NCI-H446 treated with DMSO at 0.1 percent for 48 hours (cell line): ENCODE data around the gene LGALS12.
"Not testable (repeated sequence)": the region's sequence is repeated elsewhere in the genome, so short reads cannot be mapped to it uniquely, and the experiment has no call there.

ENCODE experiments used
- DNase-seq: peaks from one replicate; lab custom pipeline; 2025; lab: John Stamatoyannopoulos, UW

LGALS12 gene

DNA sequence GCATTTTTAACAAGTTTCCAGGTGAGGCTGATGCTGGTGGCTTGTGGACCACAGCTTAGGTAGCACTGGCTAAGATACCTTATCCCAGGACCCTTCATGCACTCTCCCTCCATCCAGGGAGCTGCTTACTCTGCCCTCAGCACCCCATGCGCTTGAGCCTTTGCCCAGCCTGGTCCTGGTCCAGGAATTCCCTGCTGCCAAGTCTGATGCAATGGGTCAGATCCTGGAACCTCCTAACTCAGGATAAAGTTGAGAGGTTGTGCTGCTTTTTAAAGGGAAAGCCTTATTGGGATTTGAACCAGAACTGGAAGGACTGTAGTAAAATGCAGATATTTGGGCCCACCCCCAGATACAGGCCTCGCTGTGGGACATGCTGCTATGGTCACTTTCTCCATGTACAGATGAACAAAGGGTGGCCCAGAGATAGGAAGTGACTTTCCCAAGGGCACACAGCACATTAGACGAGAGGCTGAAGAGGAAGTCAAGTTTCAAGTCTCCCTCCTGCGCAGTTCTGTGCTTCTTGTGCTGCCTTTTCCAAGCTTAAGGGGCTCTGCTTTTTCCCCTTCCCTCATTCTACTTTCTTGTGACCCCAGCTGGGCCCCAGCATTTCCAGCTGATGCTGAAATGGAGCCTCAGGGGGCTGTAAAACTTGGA is 824 bp upstream of the LGALS12 start:
- DNase-seq: no peak

DNA sequence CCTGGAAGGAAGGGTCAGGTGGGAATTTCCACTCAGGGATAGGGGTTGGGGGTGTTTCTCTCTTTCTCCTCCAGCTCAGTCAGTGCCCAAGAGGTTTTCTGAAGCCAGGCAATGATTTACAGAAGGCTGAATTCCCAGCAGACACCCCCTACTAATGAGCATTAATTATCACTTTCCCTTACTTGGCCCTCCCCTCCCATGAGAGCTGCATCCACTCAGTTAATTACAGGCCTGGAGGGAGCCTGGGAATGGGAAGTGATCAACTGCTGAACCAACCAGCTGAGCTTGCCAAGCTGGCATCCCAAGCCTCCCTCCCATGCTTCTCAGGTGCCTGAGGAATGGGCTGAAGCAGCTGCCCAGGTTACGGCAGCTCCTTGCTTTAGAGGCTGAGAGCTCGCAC is 992 bp downstream of the LGALS12 start:
- no peak for DNase-seq

DNA sequence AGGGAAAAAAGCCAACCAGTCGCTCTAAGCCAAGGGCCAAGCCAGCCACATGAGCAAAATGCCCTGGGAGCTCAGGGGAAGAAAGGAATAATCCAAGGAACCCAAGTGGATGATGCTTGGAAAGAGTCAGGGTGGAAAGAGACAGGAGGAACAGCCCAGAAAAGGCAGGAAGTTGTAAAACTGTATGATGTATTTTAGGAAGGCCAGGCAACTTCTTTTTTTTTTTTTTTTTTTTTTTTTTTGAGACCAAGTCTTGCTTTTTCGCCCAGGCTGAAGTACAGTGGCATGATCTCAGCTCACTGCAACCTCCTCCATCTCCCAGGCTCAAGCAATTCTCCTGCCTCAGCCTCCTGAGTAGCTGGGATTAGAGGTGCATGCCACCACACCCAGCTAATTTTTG is 1.6 kb downstream of the LGALS12 start:
- DNase-seq: no peak

DNA sequence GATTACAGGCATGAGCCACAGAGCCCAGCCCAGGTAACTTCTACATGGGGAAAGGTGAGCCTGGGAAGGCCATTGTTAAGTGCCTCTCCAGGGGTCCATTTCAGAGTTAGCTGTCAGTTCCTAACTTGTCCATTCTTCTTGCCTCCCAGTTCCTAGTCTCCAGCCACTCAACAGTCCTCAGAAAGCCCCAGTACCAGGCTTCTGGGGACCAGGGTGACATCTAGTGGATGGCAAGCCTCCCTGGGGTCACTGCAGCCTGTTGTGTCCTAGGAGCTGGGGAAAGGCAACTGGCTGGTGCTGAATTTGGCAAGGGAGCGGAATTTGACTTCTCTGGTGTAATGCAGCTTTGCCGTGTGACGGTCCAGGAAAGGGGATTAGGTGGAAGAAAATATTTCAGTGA is 2.1 kb downstream of the LGALS12 start:
- no peak for DNase-seq

DNA sequence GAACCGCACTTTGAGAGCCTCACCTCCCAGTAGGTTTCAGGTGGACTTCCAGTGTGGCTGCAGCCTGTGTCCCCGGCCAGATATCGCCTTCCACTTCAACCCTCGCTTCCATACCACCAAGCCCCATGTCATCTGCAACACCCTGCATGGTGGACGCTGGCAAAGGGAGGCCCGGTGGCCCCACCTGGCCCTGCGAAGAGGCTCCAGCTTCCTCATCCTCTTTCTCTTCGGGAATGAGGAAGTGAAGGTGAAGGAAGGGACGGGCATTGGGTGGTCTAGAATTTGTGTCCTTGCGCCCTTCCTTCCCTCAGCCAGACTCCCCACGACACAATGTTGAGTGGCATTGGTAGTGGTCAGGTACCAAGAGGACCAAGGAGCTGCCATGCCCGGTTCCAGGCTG is 2.9 kb downstream of the LGALS12 start:
- no peak for DNase-seq

DNA sequence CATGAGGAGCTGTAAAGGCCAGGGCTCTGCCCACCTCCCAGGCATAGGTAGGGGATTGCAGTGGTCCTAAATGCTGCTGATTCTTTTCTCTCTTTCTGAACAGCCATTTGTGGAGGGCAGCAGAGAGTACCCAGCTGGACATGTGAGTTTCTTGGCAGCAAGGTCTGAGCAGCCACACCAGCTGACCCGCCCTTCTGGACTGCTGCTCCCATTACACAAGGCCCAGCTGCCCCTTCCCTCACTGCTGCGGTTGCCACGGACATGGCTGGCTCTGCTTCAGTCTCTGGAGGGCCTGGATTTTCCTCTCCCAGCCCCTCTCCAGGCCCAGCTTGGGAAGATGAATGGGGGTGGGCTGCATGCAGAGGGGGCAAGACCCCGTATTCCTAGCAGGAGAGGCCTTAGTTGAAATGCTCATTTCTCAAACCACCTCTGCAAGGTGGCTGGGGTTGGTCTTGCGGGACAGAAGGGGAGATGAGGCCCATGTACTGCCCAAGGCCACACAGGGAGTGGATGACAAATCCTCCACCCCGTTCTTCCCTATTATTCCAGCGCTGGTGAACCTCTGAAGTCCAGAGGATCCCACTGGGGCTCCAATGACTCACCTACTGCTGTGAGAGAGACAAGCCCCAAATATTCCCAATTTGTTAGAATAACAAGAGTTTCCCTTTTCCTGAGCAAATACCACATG is 4.6 kb downstream of the LGALS12 start:
- DNase-seq: no peak

DNA sequence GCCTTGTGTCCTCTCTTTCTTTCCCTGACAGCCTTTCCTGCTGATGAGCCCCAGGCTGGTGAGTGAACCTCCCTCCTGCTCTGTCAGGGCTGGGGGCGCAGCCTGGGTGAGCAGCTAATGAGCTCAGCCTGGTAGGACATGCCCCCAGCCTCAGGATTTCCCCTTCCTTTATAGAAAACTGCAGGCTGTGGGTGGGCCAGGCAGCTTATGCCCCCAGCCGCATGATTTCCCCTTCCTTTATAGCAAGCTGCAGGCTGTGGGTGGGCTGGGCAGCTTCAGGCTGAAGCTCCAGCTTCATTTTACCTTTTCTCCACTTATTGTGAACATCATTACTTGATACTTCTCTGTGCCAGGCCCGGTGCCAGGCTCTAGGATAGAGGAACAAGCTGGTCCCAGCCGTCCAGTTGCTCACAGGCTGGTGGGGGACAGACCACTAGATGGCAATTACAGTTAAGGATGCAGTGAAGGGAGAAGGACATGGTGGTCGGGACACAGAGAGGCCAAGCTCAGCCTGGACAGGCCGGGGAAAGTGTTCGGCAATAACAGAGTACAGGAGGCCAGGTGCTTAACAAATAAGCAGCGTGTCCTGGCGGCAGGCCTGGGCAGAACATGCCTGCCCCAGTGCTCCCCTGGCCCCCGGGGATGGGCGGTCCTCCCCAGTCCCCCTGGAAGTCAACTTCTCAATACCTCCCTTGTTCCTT is 5.3 kb downstream of the LGALS12 start:
- no peak for DNase-seq

DNA sequence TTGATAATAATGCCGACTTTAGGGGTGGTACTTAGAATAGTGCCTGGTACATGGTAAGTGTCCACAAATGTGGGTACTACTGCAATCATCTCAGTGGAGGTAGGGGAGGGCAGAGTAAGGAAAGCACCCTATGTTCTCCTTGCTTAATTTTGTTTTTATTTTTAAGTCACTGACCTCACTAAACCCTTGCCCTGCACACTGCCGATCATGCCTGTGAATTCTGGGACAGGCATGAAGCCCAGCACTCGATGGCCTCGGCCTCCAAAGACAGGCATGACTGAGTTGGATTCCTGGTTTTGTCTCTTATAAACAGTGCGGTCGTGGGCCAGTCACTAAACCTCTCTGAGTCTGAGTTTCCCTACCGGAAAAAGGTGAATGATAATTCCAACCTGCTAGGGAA is 6.9 kb downstream of the LGALS12 start:
- no peak for DNase-seq

DNA sequence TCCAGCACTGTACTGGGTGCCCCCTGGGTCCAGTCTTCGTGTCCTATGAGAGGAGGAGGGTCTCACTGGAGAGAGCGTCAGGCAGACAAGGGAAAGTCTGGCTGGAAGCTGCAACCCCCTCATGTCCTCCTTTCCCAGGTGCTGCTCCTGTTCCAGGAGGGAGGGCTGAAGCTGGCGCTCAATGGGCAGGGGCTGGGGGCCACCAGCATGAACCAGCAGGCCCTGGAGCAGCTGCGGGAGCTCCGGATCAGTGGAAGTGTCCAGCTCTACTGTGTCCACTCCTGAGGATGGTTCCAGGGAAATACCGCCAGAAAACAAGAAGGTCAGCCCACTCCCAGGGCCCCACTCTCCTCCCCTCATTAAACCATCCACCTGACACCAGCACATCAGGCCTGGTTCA is 10.2 kb downstream of the LGALS12 start:
- no peak for DNase-seq

DNA sequence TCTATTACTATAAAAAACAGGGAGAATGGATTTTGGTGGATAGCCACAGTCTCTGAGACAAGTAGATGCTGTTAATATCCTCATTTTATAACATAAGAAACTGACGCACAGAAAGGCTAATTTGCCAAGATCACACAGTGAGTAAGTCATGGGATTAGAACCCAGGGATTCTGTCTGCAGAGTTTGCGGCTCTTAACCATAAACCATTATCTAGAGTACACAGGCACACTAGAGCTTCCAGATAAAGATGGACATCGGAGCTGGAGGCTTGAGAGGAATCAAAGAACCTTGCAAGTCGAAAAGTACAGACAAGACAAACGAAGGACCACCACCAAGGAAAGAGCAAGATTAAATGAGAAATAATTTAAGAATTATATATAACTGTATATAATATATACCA is 11.3 kb downstream of the LGALS12 start:
- no peak for DNase-seq

DNA sequence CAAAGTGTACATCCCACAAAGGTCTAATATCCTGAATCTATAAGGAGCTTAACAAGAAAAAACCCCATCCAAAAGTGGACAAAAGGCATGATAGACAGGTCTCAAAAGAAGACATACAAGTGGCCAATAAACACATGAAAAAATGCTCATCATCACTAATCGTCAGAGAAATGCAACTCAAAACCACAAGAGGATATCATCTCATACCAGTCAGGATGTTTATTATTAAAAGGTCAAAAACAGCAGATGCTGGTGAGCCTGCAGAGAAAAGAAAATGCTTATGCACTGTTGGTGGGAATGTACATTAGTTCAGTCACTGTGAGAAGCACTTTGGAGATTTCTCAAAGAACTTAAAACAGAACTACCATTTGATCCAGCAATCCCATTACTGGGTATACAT is 12.7 kb downstream of the LGALS12 start:
- no peak for DNase-seq

DNA sequence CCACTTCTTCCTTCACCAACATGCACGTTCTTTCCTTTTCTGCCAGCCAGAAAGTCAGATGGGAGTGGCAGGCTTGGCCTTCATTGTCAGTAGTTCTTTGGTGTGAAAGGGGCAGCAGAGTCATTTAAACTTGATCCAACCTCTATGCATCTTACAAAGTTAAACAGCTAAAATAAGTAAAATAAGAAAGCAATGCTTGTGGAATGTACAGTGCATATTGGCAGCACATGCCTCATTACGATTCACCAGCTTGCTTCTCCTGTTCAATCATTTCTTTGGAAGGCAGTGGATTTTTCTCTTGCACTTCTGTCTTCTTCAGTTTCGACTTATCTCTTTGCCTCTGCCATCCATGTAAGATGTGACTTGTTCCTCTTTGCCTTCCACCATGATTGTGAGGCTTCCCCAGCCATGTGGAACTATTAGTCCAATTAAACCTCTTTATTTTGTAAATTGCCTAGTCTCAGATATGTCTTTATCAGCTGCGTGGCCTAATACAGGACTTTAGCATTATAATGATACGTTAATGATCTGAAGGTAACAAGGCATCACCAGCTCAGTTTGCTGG is 14.8 kb downstream of the LGALS12 start:
- no peak for DNase-seq

DNA sequence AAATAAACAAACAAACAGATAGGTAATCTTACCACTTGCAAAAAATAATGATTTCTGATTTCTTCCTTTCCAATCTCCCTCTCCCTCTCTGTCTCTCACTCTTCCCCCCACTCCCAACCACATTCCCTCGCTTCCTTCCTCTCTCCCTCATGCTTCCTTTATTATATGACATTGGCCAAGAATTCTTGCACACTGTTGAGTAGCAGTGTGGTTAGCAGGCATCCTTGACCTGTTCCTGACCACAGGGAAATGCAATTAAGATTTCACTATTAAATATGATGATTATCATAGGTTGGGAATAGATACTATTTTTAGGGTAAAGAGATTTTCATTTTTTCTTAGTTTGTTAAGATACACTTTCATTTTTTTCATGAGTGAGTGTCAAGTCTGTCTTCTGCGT is 16.0 kb downstream of the LGALS12 start:
- no peak for DNase-seq

DNA sequence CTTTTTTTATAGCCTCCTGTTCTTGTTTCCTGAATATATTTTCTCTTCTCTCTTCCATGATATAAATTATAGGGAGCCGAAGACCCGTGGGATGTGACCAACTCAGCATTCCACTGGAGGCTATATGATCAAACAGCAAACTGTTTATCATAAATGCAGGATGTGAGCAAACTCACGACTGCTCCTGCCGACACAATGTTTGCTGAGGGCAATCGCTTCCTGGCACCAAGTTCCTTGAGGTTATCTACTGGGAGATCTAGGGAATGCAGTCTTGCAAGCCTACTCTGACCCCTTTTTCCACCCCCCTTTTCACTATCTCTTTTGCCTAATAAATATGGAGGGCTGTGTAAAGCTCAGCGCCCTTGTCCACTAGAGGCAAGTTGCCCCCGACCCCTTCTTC is 17.3 kb downstream of the LGALS12 start:
- no peak for DNase-seq

DNA sequence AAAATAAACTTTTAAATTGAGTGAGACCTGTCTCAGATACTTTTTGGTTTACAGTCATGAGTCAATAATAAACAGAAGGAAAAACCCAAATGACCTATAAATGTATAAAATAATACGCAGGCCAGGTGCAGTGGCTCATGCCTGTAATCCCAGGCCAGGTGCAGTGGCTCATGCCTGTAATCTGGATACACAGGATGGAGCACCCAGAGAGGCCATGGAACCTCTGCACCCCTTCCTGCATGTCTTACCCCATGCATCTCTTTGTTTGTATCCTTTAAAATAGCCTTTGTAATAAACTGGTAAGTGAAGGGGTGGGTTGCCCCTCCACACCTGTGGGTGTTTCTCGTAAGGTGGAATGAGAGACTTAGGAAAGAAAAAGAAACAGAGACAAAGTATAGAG is 21.8 kb downstream of the LGALS12 start:
- no peak for DNase-seq

DNA sequence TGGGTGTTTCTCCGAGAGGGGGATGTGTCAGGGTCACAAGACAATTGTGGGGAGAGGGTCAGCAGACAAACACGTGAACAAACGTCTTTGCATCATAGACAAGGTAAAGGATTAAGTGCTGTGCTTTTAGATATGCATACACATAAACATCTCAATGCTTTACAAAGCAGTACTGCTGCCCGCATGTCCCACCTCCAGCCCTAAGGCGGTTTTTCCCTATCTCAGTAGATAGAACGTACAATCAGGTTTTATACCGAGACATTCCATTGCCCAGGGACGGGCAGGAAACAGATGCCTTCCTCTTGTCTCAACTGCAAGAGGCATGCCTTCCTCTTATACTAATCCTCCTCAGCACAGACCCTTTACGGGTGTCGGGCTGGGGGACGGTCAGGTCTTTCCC is 22.3 kb downstream of the LGALS12 start:
- DNase-seq: not testable (repeated sequence)

DNA sequence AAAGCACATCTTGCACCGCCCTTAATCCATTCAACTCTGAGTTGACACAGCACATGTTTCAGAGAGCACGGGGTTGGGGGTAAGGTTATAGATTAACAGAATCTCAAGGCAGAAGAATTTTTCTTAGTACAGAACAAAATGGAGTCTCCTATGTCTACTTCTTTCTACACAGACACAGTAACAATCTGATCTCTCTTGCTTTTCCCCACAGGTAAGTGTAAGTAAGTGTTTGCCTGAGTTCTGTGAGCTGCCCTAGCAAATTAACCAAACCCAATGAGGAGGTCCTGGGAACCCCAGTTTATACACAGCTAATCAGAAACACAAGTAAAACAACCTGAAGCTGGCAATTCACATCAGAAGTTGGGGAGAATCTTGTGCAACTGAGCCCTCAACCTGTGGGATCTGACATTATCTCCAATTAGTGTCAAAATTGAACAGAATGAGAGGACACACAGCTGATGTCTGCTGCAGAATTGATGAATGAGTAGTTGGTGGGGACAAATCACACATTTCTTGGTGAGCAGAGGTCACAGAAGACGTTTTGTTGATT is 22.9 kb downstream of the LGALS12 start:
- not testable (repeated sequence) for DNase-seq

DNA sequence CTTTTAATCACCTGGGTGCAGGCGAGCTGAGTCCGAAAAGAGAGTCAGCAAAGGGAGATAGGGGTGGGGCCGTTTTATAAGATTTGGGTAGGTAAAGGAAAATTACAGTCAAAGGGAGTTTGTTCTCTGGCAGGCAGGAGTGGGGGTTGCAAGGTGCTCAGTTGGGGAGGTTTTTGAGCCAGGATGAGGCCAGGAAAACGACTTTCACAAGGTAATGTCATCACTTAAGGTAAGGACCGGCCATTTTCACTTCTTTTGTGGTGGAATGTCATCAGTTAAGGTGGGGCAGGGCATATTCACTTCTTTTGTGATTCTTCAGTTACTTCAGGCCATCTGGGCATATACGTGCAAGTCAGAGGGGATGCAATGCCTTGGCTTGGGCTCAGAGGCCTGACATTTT is 23.5 kb downstream of the LGALS12 start:
- DNase-seq: not testable (repeated sequence)

DNA sequence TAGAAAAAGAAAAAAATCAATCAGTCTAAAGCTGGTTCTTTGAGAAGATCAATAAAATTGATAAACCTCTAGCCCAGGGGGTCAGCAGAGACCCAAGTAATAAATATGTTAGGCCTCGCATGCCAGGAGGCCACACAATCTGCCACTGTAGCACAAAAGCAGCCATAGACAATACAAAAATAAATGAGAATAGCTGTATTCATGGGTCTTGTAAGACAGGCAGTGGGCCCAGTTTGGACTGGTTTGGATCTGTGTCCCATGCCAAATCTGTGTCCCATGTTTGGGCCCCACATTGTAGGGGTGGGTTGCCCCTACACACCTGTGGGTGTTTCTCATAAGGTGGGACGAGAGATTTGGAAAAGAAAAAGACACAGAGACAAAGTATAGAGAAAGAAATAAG is 24.1 kb downstream of the LGALS12 start:
- no peak for DNase-seq

DNA sequence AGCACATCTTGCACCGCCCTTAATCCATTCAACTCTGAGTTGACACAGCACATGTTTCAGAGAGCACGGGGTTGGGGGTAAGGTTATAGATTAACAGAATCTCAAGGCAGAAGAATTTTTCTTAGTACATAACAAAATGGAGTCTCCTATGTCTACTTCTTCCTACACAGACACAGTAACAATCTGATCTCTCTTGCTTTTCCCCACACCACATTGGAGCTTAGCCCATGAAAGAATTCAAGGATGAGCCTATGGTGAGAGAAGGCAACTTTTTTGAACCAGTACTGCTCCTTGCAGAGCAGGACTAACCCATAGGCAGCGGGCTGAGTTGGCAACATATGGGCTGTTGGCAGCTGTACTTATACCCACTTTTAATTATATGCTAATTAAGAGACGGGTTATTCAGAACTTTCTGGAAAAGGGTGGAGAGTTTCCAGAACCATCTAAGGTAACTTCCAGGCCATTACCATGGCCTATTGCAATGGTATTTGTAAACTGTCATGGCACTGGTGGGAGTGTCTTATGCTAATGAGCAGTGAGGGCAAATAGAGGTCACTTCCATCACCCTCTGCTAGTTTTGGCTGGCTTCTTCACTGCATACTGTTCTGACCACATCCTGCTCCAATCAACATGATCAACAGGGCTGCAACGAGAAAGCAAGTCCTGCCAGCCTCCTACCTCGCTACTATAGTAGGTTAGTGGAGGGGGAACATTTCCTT is 25.3 kb downstream of the LGALS12 start:
- not testable (repeated sequence) for DNase-seq

DNA sequence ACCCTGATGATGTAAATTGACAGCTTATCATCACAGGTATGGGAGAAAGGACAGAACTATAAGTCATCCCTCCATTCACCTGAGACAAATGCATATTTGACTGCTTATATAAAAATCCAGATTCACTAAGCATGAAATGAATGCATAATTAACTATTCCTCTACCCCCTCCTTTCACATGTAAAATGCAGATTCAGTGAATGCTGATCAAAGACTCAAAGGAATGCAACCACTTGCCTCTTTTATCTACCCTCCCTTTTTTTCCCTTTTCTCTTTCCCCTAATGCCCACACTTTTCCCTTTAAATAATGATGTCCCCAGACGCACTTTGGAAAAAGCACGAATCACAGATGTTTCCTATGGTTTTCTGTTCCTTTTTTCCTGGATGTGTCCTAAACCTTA is 26.2 kb downstream of the LGALS12 start:
- DNase-seq: no peak

DNA sequence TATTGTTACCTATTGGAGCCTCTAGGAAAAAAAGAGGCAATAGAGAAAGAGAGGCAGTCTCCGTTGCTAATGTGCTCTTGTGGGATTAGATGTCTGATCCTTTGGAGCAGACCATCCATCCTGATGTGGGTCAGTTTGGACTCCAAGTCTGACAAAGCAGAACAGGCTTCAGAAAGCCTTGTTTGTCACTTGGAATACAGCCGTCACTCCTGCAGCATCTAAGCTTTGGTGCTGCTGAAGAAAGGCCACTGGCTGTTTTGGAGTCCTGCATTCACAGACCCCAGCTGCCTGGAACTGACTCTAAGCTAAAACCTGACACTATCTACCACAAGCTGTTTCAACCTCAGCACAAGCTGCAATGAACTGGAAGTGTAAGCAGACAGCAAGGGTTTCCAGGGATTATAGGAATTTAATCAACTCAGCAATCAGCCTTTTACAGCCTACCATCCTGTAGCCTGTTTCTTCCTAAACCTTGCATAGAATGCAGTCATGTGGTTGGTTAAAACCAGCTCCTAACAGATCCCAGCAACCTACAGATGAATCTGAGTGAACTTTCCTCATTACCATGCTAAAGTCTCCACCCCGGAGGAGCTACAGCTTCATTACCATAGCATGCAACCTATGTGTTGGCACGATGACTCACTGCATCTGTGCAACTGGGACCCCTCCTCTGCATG is 27.1 kb downstream of the LGALS12 start:
- DNase-seq: no peak
